NK-92 treated with Interleukin-12 subunit alpha and Interleukin-12 subunit beta, amount 100 ng/mL, for 24 hours (cell line): Measurements from ENCODE around the gene TRIM41.

ENCODE experiments used
- DNase-seq: peaks from one replicate; lab custom pipeline; 2025; lab: John Stamatoyannopoulos, UW

Gene TRIM41

DNA sequence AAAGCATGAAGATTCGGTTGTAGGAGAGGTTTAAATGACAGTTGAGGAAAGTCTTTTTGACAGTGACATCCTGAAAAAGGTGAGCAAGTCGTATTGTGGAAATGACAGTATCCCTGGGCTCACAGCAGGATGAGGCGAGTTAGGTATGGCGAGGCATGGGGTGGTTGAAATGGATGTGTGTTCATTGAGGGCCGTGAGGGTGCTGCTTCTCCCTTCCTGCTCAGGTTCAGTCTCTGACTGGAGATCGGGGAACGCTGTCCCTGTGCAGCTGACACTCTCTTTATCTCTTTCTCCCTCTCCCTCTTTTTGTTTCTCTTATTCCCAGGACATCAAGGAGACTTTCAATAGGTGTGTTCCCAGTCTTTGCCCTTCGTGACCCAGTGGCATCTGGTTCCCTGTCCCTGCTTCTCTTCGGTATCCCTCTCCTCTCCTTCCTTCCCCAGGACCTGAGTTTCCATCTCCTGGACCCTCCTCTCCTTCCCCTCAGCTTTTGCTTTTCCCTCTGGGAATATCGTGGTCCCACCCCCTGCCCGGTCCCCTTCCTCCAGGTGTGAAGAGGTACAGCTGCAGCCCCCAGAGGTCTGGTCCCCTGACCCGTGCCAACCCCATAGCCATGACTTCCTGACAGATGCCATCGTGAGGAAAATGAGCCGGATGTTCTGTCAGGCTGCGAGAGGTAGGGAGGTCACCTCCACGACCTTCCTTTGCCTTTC lies 10.2 kb downstream of the TRIM41 start:
- DNase-seq, result no peak

DNA sequence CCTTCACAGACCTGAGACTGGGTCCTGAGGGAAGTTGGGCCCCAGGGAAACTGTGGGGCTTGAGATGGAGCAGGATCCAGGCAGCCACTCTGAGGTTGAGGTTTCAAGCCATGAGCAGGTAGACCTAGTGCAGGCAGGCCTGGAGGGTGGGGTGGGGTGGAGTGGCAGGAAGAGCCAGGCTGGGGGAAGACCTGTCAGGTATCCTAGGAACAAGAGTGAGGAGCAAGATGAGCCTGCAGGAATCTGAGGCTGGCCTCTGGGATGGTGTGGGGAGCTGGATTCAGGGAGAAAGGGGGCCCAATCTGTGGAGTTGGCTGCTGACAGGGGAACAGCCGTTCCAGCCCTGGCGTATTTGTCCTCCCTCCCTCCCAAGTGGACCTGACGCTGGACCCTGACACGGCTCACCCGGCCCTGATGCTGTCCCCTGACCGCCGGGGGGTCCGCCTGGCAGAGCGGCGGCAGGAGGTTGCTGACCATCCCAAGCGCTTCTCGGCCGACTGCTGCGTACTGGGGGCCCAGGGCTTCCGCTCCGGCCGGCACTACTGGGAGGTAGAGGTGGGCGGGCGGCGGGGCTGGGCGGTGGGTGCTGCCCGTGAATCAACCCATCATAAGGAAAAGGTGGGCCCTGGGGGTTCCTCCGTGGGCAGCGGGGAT lies 10.8 kb downstream of the TRIM41 start:
- no peak for DNase-seq

DNA sequence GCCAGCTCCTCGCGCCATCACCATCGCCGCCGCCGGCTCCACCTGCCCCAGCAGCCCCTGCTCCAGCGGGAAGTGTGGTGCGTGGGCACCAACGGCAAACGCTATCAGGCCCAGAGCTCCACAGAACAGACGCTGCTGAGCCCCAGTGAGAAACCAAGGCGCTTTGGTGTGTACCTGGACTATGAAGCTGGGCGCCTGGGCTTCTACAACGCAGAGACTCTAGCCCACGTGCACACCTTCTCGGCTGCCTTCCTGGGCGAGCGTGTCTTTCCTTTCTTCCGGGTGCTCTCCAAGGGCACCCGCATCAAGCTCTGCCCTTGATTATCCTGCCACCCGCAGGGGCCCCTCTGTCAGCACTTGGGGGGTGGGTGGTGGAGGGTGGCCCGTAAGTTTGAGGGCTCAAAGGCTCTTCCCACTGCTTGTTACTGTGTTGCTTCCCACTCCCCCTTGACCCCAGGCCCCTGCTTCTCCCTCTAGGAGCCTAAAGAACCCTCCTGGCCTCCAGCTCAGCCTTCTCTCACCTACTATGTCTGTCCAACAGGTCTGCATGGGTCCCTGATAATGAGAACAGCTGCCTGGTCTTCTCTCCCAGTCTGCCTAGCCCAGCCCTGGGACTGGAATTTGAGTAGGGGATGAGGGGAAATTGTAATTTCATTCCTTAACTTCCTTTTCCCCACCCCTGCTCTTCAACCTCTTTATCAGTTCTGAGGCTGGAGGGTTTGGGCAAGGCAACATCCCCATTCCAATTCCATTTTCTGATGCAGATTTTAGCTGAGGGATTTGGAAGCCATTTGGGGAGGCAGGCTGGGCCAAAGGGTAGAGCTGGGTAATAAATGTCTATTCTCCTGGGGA lies 11.6 kb downstream of the TRIM41 start:
- no peak for DNase-seq

DNA sequence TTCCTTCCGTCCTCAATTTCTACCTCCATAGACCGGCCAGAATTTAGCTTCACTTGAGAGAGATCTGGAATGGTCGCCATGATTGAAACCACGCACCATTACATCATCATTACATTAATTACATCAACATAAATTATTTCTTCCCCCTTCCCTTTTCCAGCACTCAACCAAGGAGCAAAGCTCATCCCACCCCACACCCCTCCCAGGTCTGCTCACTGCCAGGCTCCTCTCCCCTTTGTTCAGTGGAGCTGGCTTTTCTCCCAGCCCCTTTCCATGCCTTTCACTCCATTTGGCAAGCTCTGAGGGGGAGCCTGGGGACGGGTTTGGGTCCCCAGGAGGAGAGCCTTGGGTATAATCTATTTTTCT lies 12.2 kb downstream of the TRIM41 start:
- DNase-seq, result no peak

DNA sequence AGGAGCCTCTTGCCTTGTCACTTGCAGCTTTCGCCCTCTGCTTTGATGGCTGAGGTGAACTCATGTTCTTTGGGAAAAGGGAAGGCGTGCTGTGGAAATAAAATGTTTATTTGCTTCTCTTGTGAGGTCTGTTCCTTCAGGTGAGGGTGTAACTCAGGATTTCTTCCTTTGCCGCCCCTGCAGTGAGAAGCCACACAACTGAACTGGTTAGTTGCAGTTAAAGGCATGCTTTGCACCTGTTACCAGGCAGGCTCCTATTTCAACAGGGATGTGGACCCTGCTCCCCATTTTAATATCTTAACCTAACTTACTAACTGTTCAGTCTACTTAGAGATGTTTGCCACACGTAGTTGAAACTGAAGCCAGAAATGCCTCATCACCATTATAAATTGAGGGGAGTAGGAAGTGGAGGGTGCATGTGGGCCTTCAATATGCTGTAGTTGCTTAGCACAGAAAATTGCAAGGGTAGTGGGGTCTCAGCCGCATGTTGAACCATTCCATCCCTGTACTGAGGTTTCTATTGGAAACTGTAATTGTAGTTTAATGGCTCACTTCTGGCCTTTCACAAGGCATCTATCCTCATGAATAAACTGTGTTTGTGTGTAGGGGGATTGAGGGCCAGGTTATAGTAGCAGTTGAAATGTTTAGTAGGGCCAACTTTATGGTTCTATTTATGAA lies 12.7 kb downstream of the TRIM41 start:
- no peak for DNase-seq

DNA sequence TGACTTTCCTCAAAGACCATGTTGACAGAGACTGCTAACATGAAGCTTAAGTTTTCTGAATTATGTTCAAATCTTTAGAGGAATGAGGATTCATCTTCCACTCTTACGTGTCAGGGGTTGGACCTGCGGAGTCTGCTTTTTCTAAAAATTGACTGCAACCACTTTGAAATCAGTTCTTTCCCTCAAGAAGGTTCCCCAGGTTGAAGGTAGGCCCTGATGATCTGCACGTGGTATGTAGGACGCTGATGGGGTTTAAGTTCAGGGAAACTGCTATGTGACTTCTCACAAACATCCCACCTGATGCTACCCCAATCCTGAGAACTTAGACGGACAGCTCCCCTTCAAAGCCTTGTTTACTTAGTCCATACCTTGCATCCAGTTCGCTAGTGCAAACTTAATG lies 13.4 kb downstream of the TRIM41 start:
- no peak for DNase-seq

DNA sequence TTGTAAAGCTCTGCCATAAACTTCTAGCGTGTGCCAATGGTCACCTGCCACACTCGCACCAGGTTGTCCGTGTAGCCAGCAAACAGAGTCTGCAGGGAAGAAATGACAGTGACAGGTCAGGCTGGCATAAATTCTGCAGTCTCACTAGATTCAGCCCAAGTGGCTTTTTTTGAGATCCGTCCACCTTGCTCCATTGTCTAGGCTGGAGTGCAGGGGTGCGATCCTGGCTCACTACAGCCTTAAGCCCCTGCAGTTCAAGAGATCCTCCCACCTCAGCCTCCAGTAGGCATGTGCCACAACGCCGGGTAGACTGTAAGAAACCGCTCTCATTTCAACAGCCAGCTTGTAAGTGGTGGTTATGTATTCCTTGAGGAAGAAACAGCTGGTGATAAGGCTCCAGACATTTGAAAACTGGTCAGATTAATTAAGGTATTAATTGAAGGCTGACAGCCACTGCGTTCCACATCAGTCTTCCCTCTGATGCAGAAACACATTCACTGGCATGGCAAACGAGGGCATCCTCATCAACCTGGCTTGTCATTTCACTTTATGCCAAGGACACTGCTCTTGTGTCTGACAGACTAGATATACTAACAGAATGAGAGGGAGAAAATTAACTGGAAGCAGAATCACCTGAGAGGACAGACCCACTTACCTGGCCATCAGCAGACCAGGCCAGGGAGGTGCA lies 14.0 kb downstream of the TRIM41 start:
- DNase-seq, result no peak

DNA sequence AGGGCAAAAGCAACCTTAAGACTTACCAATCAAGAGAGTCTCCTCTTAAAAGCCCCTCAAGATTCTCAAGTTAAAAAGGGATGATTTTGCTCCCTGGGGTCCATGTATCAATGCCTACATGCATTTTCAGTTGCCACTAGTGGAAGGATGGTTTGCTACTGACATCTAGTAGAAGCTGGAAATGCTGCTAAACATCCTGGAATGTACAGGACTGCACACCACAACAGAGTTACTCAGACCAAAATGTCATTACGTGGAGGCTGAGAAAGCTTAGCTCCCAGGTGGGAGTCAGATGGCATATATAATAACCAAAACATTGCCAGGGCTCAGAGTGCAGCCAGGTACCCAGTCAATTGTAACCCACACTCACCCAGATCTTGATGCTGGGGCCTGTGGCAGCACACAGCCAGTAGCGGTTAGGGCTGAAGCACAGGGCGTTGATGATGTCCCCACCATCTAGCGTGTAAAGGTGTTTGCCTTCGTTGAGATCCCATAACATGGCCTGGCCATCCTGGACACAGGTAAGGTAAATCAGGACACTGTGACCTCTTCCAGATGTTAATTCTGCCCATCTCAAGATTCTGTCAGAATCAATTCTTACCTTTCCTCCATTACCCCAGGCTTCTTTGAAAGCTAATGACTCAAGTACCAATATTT lies 14.8 kb downstream of the TRIM41 start:
- no peak for DNase-seq

DNA sequence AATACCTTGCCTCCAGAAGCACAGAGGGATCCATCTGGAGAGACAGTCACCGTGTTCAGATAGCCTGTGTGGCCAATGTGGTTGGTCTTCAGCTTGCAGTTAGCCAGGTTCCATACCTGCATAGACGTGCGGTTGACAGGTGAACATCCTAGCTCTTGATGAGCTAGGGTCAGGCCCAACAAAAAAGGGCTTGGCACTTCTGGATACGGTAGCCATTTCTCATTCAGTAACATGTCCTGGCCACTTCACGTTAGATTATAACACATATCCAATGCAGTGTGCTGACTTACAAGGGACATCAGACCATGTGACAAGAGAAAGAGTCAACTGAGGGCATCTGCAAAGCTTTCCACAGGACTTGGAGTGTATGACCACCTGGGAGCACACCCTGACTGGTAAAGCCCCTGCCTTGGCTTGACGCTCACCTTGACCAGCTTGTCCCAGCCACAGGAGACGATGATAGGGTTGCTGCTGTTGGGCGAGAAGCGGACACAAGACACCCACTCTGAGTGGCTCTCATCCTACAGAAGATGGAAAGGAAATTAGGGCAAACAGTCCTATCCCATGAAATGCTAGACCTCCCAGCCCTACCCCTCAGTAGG lies 16.1 kb downstream of the TRIM41 start:
- no peak for DNase-seq

DNA sequence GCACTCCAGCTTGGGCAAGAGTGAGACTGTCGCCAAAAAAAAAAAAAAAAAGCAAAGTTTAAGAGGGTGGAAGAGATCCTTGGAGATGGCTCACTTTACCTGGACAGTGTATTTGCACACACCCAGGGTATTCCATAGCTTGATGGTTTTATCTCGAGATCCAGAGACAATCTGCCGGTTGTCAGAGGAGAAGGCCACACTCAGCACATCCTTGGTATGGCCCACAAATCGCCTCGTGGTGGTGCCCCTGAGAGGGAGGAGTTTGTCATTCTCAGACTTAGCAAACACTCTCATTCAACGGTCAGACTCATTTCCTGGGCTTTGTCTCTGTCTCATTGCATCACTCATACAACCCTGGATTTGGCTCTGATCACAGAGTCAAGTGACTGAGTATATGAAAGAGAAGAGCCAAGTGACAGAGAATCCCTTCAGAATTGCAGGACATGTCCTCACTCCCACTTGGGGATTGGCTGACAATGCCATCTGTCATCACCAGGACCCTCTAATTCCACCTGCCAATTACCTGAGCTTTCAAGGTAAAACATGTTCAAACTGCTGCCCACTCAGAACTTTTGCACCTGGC lies 18.4 kb downstream of the TRIM41 start:
- DNase-seq, result no peak

DNA sequence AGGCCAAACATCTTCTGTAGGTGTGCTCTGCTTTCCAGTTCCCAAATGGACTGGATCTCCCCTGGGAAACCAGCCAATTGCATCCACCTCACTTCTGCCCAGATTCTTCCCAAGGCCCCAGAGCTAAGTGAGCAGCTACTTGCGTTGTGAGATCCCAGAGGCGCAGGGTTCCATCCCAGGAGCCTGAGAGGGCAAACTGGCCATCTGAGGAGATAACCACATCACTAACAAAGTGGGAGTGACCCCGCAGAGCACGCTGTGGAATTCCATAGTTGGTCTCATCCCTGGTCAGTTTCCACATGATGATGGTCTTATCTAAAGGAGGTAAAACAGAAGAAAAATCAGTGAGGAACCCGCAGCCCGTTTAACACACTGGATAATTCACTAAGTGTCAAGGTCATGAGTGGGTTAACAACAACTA lies 19.0 kb downstream of the TRIM41 start:
- no peak for DNase-seq

DNA sequence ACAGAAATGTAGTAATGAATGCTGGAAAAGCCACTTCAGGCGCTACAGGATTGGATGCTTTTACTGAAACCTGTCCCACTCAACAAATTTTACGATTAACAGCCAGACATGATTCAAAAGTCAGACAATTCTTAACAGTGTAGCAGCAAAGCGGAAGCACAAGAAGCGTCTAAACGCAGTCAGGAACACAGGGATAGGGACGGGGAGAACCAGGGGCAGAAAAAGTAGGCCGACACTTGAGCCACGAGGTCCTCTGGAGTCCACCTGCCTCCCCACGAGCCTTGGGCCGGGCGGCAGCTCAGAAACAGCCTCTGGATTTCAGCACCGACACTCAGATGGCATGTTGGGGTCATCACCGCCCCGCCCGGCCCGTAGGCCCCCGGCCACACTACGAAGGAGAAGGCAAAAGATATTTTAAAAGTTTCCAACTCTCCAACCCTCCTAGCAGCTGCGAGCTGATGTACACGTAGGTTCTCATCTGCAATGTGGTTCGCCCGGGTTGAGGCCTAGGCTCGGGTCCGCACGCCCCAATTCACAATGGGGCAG lies 20.0 kb downstream of the TRIM41 start:
- DNase-seq, result no peak

DNA sequence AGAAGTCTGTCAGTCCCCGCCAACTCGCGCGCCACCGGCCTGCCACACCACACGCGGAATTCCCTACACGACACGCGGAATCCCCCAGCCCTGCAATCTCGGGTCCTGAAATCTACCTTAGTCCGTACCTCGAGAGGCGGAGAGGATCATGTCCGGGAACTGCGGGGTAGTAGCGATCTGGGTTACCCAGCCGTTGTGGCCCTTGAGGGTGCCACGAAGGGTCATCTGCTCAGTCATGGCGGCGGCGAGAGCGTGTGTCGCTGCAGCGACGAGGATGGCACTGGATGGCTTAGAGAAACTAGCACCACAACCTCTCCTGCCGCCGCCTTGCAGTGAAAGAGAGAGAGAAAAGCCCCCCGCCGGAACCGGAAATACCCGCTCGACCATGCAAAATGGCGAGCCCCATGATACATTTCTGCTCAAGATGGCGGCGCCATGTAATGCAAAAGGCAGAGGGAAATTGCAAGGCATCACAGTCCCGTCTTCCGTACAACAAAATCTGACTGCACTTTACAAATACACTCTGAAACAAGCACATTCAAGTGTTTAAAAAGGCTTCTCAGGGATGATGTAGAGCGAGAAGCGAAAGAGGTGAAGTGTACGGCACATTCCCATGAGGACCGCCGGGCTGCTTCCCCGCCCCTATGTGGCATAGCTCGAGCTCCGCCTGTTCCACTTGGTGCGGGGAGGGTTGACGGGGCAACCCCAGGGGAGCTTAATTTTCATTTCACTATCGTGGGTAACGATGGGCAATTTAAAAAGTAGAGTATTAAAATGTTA lies 20.7 kb downstream of the TRIM41 start, which contains the start of gene RACK1:
RACK1 (minus strand) TSS at position 343 of the 780 bp plus-strand sequence; CDS start at position 237, 106 bp downstream.
- no peak for DNase-seq

DNA sequence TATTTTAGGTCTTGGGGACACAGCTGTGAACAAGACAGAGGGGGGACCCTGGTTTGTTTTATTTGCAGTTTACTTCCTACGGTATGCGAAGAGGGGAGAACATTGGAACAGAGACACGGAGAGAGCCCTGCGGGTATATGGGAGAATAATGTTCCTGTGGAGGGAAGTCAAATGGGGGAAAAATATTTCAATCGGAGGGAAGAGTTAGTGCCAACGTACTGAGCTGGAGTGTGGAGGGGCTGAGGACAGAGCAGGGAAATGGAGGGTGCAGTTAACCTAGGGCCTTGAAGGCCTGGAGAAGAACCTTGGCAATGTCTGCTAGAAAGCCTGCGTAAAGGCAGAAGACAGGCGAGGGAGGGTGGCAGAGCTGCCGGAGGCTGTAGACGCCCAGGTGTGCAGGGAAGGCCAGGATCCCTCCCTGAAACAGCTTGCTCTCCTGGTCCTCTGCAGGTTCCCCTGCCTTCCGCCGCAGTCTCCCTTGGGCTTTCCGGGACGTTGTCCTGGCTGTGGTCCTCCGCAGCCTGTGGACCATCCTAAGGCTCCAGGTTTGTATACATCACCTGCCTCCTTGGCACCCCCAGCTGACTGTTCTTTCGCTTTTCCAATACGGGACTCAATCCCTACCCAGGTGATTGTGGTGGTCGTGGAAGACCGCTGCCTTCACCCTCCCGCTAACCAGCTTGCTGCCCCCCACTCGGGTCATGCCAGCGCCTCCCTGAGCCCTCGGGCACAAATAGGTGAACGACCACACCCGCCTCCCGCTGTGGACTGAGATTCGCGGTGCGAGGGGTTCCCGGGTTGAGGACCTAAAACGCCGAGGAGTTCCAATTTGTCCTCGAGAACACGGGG lies 22.6 kb downstream of the TRIM41 start:
- DNase-seq, result no peak

DNA sequence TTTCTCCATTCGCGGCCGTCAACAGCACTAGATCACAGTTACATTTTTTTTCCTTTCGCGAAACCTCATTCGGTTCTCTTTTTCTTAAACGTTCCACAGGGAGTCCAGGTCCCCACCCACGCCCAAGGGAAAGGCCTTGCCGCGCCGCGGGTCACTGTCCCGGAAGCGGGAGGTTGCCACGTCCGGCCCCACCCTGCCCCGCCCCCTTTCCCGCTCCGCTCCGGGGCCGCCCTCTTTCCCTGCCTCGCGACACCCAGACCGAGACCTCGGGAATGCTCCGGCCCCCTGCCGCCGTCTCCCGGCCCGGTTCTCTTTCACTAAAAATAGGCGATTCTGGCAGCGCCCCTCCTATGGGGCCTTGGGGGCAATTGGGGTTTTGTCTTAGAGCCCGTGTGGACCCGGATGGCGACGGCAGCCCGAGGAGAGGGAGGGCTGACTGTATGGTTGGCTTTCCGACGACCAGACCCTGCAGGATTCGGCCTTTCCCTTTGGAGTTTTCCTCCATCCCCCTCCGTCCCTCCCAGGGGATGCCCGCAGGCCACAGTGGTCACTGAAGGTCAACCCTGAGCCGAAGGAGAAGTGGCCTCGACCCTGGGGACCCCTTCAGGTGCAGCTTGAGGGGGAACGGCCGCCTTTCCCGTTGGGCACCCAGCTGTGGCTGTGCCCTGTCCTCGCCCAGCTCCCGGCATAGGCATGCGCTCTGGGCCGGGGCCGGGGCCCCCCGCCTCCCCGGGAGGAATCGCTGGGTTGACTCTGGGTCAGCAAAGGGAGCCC lies 23.4 kb downstream of the TRIM41 start:
- no peak for DNase-seq

DNA sequence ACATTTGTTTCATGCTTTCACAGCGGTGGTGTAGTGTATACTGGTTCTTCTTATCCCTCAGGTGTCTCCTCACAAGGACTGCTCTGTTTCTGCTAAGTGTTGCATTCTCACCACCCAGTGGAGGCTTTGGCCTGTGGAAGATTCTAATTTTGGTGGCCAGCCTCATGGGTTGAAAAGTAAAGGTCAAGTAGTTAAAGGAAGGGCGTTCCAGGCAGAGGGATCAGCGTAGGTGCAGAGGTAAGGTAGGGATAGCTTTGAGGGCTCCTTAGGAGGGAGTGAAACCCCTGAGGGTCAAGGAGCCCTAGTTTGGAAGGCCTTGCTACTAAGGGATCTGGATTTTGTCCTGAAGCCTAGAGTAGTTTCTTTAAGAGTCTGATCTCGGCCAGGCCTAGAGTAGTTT lies 25.2 kb downstream of the TRIM41 start:
- DNase-seq, result no peak

DNA sequence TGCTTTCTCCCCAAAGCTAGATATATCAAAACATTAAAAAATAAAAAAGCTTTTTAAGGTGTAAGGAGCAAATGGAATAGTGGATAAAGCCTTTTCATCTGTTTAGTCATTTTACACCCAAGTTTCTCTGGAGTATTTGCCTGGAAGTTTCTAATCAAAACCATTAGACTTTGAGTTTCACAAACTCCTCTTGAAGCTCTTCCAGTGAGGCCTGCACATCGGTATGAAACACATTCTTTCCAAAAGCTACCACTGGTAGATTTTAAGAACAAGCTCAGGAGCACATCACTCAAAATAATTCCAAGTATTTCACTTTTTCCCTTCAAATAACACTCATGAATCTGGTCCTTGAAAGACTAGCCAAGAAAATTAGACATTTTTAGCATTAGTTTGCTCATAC lies 32.2 kb downstream of the TRIM41 start:
- no peak for DNase-seq
